WTC11 (cell line): ENCODE results near the gene ZC3H4.

Experiments
- ATF2 ChIP-seq: sonication (generic); formaldehyde crosslinking; IDR thresholded peaks from 2 replicates; pipeline ENCODE4 v1.8.1; 2022; ENCODE audit warnings: low read depth, missing genetic modification reagents, borderline replicate concordance
- CBFB ChIP-seq: sonication (generic); formaldehyde crosslinking; IDR thresholded peaks from 2 replicates; pipeline ENCODE4 v1.8.1; 2022; ENCODE audit warnings: mild to moderate bottlenecking, low read depth, missing genetic modification reagents
- CREB1 ChIP-seq: sonication (generic); formaldehyde crosslinking; IDR thresholded peaks from 2 replicates; pipeline ENCODE4 v1.8.0; 2023; ENCODE audit warnings: mild to moderate bottlenecking, missing genetic modification reagents
- CREM ChIP-seq: sonication (generic); formaldehyde crosslinking; IDR thresholded peaks from 2 replicates; pipeline ENCODE4 v1.8.1; 2022; ENCODE audit warnings: mild to moderate bottlenecking, missing genetic modification reagents, moderate library complexity
- MAX ChIP-seq: sonication (generic); formaldehyde crosslinking; IDR thresholded peaks from 2 replicates; pipeline ENCODE4 v1.8.0; 2022; ENCODE audit warnings: mild to moderate bottlenecking, missing genetic modification reagents
- MXD4 ChIP-seq: fragments of 250-450 bp; sonication (Bioruptor Pico); IDR thresholded peaks from 2 replicates; pipeline ENCODE4 v1.8.0; 2021; ENCODE audit warnings: mild to moderate bottlenecking, moderate library complexity, borderline replicate concordance
- PREB ChIP-seq: sonication (generic); formaldehyde crosslinking; IDR thresholded peaks from 2 replicates; pipeline ENCODE4 v1.8.1; 2022; ENCODE audit warnings: mild to moderate bottlenecking, missing genetic modification reagents, moderate library complexity, borderline replicate concordance
- PRRX2 ChIP-seq: fragments of 250-450 bp; sonication (Bioruptor Pico); IDR thresholded peaks from 2 replicates; pipeline ENCODE4 v1.8.0; 2021; ENCODE audit warnings: mild to moderate bottlenecking
- SMAD4 ChIP-seq: sonication (generic); formaldehyde crosslinking; IDR thresholded peaks from 2 replicates; pipeline ENCODE4 v1.8.0; 2022; ENCODE audit warnings: mild to moderate bottlenecking, missing genetic modification reagents
- SP1 ChIP-seq: sonication (generic); formaldehyde crosslinking; conservative IDR thresholded peaks from 2 replicates; pipeline ENCODE4 v1.8.1; 2022; ENCODE audit warnings: missing genetic modification reagents
- ZNF281 ChIP-seq: sonication (generic); formaldehyde crosslinking; IDR thresholded peaks from 2 replicates; pipeline ENCODE4 v1.8.0; 2023; ENCODE audit warnings: mild to moderate bottlenecking, missing genetic modification reagents
- ZNF317 ChIP-seq: sonication (generic); formaldehyde crosslinking; IDR thresholded peaks from 2 replicates; pipeline ENCODE4 v1.8.1; 2023; ENCODE audit warnings: low read depth, mild to moderate bottlenecking, moderate library complexity, missing genetic modification reagents, borderline replicate concordance
- TF ChIP-seq, protein P1 (sequence below): fragments of 200-600 bp; IDR thresholded peaks from 2 replicates; pipeline ENCODE4 v1.8.0; 2022; ENCODE audit warnings: antibody characterized with exemption
- TF ChIP-seq, protein P2 (sequence below): fragments of 250-450 bp; sonication (Bioruptor Pico); conservative IDR thresholded peaks from 2 replicates; pipeline ENCODE4 v1.9.0; 2021; ENCODE audit warnings: mild to moderate bottlenecking

DNA sequence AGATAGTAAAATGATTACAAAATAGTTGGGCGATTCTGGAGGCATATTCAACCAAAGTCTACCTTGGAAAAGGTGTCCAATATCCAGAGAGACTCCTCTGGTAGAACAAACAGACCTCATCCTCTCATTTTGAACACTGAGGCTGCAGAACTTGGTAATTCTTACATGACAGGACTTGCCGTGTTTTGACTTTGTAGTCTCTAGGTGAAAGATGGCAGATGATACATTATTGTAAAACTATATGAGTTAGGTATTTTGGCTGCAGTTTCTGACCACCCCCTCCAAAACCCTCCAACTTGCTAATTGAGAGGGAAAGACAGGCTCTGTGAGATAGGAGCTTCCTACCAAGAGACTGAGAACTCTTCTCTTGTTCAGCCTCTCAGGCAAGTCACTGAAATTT, 39.7 kb upstream of the ZC3H4 start:
- TF ChIP-seq SMAD4 (CRISPR knock-in tag): no peak
- no peak for TF ChIP-seq SP1 (CRISPR knock-in tag)
- TF ChIP-seq CREB1 (CRISPR knock-in tag): no peak
- TF ChIP-seq, protein P1, sequence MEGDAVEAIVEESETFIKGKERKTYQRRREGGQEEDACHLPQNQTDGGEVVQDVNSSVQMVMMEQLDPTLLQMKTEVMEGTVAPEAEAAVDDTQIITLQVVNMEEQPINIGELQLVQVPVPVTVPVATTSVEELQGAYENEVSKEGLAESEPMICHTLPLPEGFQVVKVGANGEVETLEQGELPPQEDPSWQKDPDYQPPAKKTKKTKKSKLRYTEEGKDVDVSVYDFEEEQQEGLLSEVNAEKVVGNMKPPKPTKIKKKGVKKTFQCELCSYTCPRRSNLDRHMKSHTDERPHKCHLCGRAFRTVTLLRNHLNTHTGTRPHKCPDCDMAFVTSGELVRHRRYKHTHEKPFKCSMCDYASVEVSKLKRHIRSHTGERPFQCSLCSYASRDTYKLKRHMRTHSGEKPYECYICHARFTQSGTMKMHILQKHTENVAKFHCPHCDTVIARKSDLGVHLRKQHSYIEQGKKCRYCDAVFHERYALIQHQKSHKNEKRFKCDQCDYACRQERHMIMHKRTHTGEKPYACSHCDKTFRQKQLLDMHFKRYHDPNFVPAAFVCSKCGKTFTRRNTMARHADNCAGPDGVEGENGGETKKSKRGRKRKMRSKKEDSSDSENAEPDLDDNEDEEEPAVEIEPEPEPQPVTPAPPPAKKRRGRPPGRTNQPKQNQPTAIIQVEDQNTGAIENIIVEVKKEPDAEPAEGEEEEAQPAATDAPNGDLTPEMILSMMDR: no peak
- TF ChIP-seq PRRX2: no peak
- no peak for TF ChIP-seq CBFB (CRISPR knock-in tag)
- no peak for TF ChIP-seq ATF2
- no peak for TF ChIP-seq ZNF281
- TF ChIP-seq, protein P2, sequence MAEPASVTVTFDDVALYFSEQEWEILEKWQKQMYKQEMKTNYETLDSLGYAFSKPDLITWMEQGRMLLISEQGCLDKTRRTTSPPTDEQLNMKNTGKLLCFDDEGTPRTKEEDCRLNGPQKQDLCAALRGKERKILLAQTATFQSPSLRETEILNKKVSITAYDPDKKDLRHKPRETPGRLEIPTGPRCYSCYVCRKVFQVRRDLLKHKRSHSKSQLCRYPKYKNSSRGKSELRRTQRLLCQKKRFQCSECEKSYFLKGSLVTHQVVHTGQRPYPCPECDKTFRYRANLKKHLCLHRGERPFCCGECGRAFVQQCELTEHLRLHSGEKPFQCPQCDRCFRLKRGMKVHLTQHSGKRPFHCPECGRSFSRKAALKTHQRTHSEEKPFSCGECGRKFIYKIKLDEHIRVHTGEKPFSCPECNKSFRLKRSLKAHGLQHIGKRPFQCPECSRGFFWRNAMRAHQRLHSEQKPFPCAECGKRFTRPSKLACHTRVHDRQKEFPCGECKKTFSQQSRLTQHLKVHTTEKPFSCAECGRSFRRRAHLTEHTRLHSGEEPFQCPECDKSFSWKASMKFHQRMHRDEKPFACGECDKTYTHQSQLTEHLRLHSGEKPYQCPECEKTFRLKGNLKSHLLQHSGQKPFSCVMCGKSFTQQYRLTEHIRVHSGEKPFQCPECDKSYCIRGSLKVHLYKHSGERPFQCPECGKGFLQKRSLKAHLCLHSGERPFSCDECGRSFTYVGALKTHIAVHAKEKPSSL (CRISPR knock-in tag): no peak
- no peak for TF ChIP-seq CREM (CRISPR knock-in tag)
- no peak for TF ChIP-seq PREB (CRISPR knock-in tag)
- no peak for TF ChIP-seq MAX
- TF ChIP-seq MXD4 (CRISPR knock-in tag): no peak
- TF ChIP-seq ZNF317 (CRISPR knock-in tag): no peak
